ENCODE measurements around the gene DOHH.
"Not testable (repeated sequence)": the region's sequence is repeated elsewhere in the genome, so short reads cannot be mapped to it uniquely, and the experiment has no call there.

Gene DOHH

GRCh38 chr19:3534375-3535234 lies 34.1 kb upstream of the DOHH start:
- DNase-seq (ENCODE audit: low spot score), result no peak

GRCh38 chr19:3533563-3534216 lies 33.2 kb upstream of the DOHH start:
- DNase-seq (ENCODE audit: low spot score), result no peak

GRCh38 chr19:3533033-3533432 lies 32.6 kb upstream of the DOHH start:
- no peak for DNase-seq (ENCODE audit: low spot score)

- DNase-seq (ENCODE audit: low spot score), result no peak
Observed at GRCh38 chr19:3532154-3532786, 31.8 kb upstream of the DOHH start.

- no peak for DNase-seq (ENCODE audit: low spot score)
Observed at GRCh38 chr19:3531716-3532115, 31.2 kb upstream of the DOHH start.

GRCh38 chr19:3530389-3530788 lies 29.9 kb upstream of the DOHH start:
- DNase-seq (ENCODE audit: low spot score), result no peak

- DNase-seq (ENCODE audit: low spot score), result not testable (repeated sequence)
Observed at GRCh38 chr19:3529299-3529698, 28.8 kb upstream of the DOHH start.

- no peak for DNase-seq (ENCODE audit: low spot score)
Observed at GRCh38 chr19:3528539-3529211, 28.2 kb upstream of the DOHH start.

- no peak for DNase-seq (ENCODE audit: low spot score)
Observed at GRCh38 chr19:3528080-3528479, 27.6 kb upstream of the DOHH start.

GRCh38 chr19:3527238-3527910 lies 26.9 kb upstream of the DOHH start:
- no peak for DNase-seq (ENCODE audit: low spot score)

- no peak for DNase-seq (ENCODE audit: low spot score)
Observed at GRCh38 chr19:3526507-3527237, 26.2 kb upstream of the DOHH start.

- DNase-seq (ENCODE audit: low spot score), result no peak
Observed at GRCh38 chr19:3524904-3525451, 24.5 kb upstream of the DOHH start.

GRCh38 chr19:3524078-3524842 lies 23.8 kb upstream of the DOHH start:
- no peak for DNase-seq (ENCODE audit: low spot score)

- DNase-seq (ENCODE audit: low spot score), result no peak
Observed at GRCh38 chr19:3523361-3524077, 23.0 kb upstream of the DOHH start.

GRCh38 chr19:3522421-3523360 lies 22.2 kb upstream of the DOHH start:
- no peak for DNase-seq (ENCODE audit: low spot score)

GRCh38 chr19:3521104-3521445 lies 20.6 kb upstream of the DOHH start:
- peak; percentile 62 for DNase-seq (ENCODE audit: low spot score)

GRCh38 chr19:3520166-3521103 lies 20.0 kb upstream of the DOHH start:
- DNase-seq (ENCODE audit: low spot score), result peak; percentile 34
